ENCODE measurements around the gene ARPC4.
A peak's percentile ranks its signal among the peaks of the same experiment; 100 is the strongest.

ARPC4 gene

DNA sequence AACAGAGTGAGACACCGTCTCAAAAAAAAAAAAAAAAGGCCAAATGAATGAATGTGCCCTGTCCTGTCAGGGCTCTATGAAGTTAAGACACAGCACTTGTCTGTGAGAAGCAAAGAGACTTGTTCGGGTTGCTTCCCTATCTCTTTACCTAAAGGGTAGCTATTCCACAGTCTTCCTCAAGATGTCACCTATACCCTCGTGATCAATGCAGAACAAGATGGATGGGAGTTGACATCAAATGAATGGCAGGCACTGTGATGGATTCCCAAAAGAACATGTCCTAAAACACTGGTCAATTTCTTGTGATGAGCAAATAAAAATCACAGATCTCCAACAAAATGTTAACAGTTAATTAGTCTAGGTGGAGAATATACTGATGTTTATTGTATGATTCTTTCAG lies 10.1 kb upstream of the ARPC4 start:
- Histone ChIP-seq H2AFZ (ENCODE audit: low read depth, low read length) (no peak overlapping the region), H3K4me1 (ENCODE audit: low read length) (peaks cover 15% of the 10 kb centered on the region), H3K27ac (ENCODE audit: low read length) (no peak overlapping the region), H4K20me1 (ENCODE audit: insufficient read depth, low read length) (no peaks in the 10 kb centered on the region), H3K9me3 (ENCODE audit: insufficient read depth, low read length) (no peaks in the 10 kb centered on the region), H3K27me3 (ENCODE audit: low read depth, low read length) (no peaks in the 10 kb centered on the region), H3K36me3 (replicated peaks; ENCODE audit: low read depth, low read length) (peaks cover 51% of the 10 kb centered on the region), H3K9ac (ENCODE audit: low read length) (no peak overlapping the region), H3K79me2 (ENCODE audit: low read length) (no peaks in the 10 kb centered on the region), H3K4me3 (ENCODE audit: low read length) (no peak overlapping the region), H3K4me2 (ENCODE audit: low read length) (no peak overlapping the region)
- no peak for TF ChIP-seq EZH2phosphoT487 (IDR thresholded peaks at IDR 0.05; ENCODE audit: low read depth)
- TF ChIP-seq CTCF (IDR thresholded peaks at IDR 0.05; ENCODE audit: low read depth, low read length): peak; percentile 30; the same call in 1 of the 2 replicates

DNA sequence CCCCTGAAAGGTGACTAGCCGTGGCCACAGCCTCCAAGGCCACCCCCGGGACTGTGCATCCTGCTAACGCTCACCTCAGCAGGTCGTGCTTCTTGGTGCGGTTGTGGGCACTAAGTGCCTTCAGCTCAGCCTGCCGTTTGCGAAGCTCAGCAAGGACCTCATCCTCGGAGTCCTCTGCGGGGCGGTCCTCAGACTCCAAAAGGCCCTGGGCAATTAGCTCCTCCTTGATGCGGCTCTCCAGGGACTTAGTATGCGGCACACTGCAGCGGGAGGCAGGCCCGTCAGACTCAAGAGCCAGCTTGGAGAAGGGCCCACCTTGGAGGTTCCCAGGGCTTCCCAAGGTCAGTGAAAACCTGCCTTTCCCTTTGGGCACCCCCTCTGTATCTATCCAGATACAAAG lies 8.9 kb upstream of the ARPC4 start:
- Histone ChIP-seq H3K4me3 (ENCODE audit: low read length) (no peak overlapping the region), H3K9ac (ENCODE audit: low read length) (no peak overlapping the region), H3K4me1 (ENCODE audit: low read length) (peaks cover 17% of the 10 kb centered on the region), H3K27me3 (ENCODE audit: low read depth, low read length) (no peaks in the 10 kb centered on the region), H2AFZ (ENCODE audit: low read depth, low read length) (no peak overlapping the region), H3K36me3 (replicated peaks; ENCODE audit: low read depth, low read length) (peaks cover 52% of the 10 kb centered on the region), H4K20me1 (ENCODE audit: insufficient read depth, low read length) (no peaks in the 10 kb centered on the region), H3K79me2 (ENCODE audit: low read length) (no peaks in the 10 kb centered on the region), H3K4me2 (ENCODE audit: low read length) (no peak overlapping the region), H3K27ac (ENCODE audit: low read length) (no peak overlapping the region), H3K9me3 (ENCODE audit: insufficient read depth, low read length) (no peaks in the 10 kb centered on the region)
- TF ChIP-seq EZH2phosphoT487 (IDR thresholded peaks at IDR 0.05; ENCODE audit: low read depth) (no peak), CTCF (IDR thresholded peaks at IDR 0.05; ENCODE audit: low read depth, low read length) (no peak)

DNA sequence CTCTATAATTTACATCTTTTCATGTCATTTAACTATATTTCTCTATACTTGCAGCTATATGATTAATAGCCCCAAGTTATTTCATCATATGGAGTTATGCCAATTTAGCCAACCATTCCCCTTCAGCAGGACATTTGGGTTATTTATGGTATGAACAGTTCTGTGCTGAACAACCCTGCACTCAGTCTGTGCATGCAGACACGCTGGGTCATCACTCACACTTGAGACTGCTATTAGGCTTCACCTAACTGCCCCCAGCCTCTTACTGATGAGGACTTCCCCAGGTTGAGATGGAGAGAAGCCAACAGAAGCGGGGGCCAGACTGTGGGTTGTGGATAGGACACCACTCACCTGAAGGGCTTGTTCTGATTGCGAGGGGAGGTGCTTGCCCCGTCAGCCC lies 7.9 kb upstream of the ARPC4 start:
- Histone ChIP-seq H3K27me3 (ENCODE audit: low read depth, low read length) (no peaks in the 10 kb centered on the region), H3K4me3 (ENCODE audit: low read length) (no peak overlapping the region), H3K4me2 (ENCODE audit: low read length) (no peak overlapping the region), H3K4me1 (ENCODE audit: low read length) (peaks cover 12% of the 10 kb centered on the region), H3K36me3 (replicated peaks; ENCODE audit: low read depth, low read length) (peaks cover 55% of the 10 kb centered on the region), H3K27ac (ENCODE audit: low read length) (no peak overlapping the region), H2AFZ (ENCODE audit: low read depth, low read length) (no peak overlapping the region), H3K9me3 (ENCODE audit: insufficient read depth, low read length) (no peaks in the 10 kb centered on the region), H3K9ac (ENCODE audit: low read length) (no peak overlapping the region), H4K20me1 (ENCODE audit: insufficient read depth, low read length) (no peaks in the 10 kb centered on the region), H3K79me2 (ENCODE audit: low read length) (no peaks in the 10 kb centered on the region)
- TF ChIP-seq CTCF (IDR thresholded peaks at IDR 0.05; ENCODE audit: low read depth, low read length) (no peak), EZH2phosphoT487 (IDR thresholded peaks at IDR 0.05; ENCODE audit: low read depth) (no peak)

DNA sequence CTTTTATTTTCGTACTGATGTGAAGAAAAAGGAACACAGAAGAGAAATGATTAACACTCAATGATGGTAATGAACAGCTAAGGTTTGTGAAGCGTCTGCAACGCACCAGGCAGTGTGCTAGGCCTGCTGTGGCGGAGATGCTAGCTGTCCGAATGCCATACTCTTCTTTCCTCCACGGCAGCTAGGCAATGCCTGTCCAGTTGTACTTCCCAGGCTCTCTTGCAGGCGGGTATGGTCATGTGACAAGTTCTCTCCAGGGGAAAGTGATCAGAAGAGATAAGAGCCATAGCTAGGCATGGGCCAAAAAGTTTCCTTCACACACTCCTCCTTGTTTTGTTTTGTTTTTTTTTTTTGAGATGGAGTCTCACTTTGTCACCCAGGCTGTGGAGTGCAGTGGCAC lies 7.3 kb upstream of the ARPC4 start:
- no peak overlapping the region for H3K4me3 ChIP-seq (ENCODE audit: low read length)
- H3K36me3 ChIP-seq (replicated peaks; ENCODE audit: low read depth, low read length): peaks cover 61% of the 10 kb centered on the region
- no peaks in the 10 kb centered on the region for H3K27me3 ChIP-seq (ENCODE audit: low read depth, low read length)
- no peaks in the 10 kb centered on the region for H3K9me3 ChIP-seq (ENCODE audit: insufficient read depth, low read length)
- H4K20me1 ChIP-seq (ENCODE audit: insufficient read depth, low read length): no peaks in the 10 kb centered on the region
- no peak overlapping the region for H2AFZ ChIP-seq (ENCODE audit: low read depth, low read length)
- 0 out of 2 replicates have a peak, but pooled peaks cover under 1% of the 10 kb centered on the region for H3K79me2 ChIP-seq (ENCODE audit: low read length)
- H3K4me1 ChIP-seq (ENCODE audit: low read length): peaks cover 6% of the 10 kb centered on the region; the same call in 1 of the 2 replicates
- H3K27ac ChIP-seq (ENCODE audit: low read length): no peak overlapping the region
- H3K9ac ChIP-seq (ENCODE audit: low read length): no peak overlapping the region
- H3K4me2 ChIP-seq (ENCODE audit: low read length): no peak overlapping the region
- TF ChIP-seq EZH2phosphoT487 (IDR thresholded peaks at IDR 0.05; ENCODE audit: low read depth) (no peak), CTCF (IDR thresholded peaks at IDR 0.05; ENCODE audit: low read depth, low read length) (no peak)

All from OCI-LY3 (cell line).